Measurements from ENCODE around the gene ZNF587.

- TF ChIP-seq CTCF (optimal IDR thresholded peaks at IDR 0.05 in 1 of 3, IDR thresholded peaks at IDR 0.05 in 1 of 3, conservative IDR thresholded peaks at IDR 0.05 in 1 of 3; ENCODE audit: extremely low read depth in 1 of 3, insufficient read depth in 2 of 3, low read length in 3 of 3) (no peak), EZH2 (IDR thresholded peaks at IDR 0.05; ENCODE audit: low read length) (no peak)
Observed at GRCh38 chr19:57907394-57907793, 57.7 kb downstream of the ZNF587 start.

Data from keratinocyte (primary cell).